GM20431 (cell line): Measurements from ENCODE around the gene LRP5.
"Not testable (repeated sequence)": the region's sequence is repeated elsewhere in the genome, so short reads cannot be mapped to it uniquely, and the experiment has no call there.

Experiments used
- in situ Hi-C: fragments of 300-500 bp; cut with MseI, MboI; formaldehyde crosslinking; loops from one replicate; pipeline ENCODE4 v1.15.0; 2020; ENCODE audit warnings: low sequenced_read_pairs; ENCODE audit not compliant: unreplicated experiment

Gene LRP5

DNA sequence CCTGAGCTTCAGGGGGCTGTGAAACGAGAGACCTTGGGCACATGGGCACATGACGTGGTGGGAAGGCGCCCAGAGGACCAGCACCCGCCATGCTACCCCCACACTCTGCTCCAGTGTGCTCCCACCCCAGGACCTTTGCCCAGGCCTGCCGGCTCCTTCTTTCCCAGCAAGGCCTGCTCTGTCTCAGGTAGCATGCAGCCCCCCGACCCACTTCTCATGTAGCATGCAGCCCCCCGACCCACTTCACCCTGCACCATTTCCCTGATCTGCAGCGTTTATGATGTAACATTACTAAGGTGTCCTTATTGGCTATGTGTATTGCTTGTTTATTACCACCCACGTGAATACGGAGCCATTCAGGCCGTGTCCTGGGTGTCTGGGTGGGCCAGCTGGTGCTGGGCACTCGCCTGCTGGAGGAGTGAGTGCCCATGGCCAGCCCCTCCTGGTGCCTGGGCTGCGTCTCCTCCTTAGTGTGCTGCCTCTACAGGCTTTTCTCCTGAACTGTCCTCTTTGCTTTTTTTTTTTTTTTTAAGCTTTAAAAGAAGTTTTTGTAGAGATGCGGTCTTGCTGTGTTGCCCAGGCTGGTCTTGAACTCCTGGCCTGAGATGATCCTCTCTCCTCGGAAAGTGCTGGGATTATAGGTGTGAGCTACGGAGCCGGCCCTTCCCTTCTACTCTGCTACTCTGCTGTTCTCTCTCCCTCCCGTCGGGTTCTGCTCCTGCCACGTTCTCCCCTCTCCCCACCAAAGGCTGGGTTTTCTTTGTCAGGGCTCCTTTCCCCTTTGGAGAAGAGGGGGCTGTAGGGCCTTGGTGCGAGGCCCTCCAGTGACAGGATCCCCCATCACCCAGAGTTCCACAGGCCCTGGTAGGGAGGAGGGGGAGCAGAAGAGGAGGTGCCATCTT is 29.4 kb downstream of the LRP5 start:
- in situ Hi-C loops: no loop called here

DNA sequence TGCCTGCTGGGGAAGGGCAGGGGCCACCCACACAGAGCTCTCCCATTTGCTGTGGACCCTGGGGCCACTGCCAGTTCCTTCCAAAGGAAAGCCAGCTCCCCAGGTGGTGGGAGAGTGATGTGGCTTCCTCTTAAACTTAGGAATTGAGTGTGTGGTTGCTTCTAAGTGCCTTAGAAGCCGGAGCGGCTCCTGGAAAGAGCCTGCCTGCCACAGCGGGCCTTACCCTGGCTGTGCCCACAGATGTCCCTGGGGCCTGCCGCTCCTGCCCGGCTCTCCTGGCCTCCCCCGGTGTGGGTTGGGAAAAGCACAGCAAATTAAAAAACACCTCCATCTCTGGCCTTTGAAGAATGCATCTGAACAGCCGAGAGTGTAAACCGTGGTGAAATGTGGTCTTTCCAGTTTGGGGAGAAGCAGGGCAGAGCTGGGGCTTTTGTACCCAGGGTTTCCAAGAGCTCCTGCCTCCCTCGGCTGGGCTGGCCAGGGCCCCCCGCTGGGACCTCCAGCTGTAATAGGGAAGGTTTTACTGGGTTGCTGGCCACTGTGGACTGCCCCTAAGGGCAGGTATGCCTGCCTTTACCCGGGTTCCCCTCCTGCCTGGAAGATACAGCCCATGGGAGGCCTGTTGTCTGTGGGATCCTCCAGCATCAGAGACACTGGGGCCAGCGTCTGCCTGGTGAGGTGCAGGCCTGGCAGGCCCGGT is 30.2 kb downstream of the LRP5 start:
- in situ Hi-C loops: no loop called here

DNA sequence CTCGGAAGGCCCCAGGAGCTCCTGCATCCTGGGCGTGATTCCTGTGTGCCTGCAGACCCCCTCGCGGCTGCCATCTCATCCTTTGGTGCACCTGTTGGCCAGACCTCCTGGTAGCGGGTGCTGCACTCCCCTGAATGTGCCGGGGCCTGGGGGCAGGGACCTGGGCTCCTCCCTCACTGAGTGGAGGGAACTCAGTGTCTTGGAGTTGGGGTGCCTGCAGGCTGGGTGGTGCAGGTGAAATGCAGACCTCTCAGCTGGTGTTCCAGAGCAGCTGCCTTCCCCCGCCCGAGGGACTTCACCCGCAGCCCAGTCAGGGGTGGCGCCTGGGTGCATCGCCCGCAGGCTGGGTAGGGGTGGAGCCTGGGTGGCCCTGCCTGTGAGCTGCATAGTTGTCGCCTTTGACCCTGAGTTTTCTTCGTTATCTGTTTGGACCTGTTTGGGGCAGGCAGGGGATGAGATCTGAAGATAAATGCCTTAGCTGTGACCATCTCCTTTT is 31.4 kb downstream of the LRP5 start:
- in situ Hi-C loops: no loop called here

DNA sequence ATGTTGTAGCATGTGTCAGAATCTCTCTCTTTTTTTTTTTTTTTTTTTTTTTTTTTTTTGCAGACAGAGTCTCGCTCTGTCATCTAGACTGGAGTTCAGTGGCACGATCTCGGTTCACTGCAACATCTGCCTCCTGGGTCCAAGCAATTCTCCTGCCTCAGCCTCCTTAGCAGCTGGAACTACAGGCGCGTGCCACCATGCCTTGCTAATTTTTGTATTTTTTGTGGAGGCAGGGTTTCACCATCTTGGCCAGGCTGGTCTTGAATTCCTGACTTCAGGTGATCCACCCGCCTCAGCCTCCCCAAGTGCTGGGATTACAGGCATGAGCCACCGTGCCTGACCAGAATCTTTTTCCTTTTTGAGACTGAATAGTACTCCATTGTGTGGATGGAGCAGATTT is 32.4 kb downstream of the LRP5 start:
- in situ Hi-C loops: not testable (repeated sequence)

DNA sequence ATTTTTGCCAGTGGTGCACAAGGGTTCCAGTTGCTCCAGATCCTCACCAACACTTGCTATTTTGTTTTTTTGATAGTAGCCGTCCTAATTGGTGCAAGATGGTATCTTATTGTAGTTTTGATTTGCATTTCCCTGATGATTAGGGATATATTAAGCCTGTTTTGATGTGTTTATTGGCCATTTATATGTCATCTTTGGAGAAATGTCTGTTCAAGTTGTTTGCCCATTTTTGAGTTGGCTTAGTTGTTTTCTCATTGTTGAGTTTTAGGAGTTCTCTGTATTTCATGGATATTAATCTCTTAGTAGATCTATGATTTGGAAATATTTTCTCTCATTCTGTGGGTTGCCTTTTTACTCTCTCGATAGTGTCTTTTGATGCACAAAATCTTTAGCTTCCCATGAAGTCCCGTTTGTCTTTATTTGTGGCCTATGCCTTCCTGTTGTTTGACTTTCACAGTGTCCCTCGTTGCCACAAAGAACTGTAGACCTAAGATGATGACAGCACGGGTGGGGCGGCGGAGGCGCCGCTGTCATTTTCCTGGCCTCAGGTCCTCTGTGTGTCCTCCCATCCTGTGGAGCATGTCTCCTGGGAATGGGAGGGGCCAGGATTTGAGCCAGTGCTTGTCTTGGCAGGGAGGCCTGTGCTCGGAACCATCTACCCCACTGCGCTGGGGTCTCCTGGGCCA is 33.5 kb downstream of the LRP5 start:
- in situ Hi-C loops: no loop called here

DNA sequence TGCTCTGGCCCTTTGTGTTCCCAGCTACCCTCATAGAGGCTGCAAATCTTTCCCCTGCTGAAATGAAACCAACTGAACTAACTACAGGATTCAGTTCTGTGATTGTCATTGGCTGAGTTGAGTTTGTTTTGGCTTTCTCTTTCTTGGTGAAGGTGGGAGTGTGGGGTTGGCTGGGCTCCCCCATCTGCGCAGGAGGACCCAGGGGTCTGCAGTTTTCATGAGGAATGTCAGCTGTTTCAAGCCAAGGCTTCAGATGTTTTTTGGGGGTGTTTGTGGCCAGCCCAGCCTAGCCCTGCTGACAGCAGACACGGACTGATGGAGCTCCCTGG is 34.0 kb downstream of the LRP5 start:
- in situ Hi-C loops: no loop called here

DNA sequence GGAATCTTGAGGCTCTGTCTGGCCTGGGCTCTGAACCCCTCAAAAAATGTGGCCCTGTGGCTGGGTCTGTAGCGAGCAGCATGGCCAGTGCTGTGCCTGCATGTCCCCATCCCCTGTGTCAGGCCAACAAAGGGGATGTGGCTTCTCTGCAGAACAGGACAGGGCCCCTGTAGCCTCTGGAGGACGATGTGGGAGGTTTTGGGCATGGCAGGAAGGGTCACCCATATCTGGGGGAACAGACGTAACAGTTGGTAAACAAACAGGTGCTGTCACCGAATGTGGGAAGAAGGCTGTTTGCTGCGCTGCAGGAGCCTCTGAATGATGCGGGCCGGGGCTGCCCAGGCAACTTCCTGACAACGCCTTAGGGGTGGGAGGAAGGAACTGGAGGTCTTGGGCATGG is 35.0 kb downstream of the LRP5 start:
- in situ Hi-C loops: no loop called here

DNA sequence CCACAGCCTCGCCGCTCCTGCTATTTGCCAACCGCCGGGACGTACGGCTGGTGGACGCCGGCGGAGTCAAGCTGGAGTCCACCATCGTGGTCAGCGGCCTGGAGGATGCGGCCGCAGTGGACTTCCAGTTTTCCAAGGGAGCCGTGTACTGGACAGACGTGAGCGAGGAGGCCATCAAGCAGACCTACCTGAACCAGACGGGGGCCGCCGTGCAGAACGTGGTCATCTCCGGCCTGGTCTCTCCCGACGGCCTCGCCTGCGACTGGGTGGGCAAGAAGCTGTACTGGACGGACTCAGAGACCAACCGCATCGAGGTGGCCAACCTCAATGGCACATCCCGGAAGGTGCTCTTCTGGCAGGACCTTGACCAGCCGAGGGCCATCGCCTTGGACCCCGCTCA is 35.5 kb downstream of the LRP5 start:
- in situ Hi-C loops: no loop called here

DNA sequence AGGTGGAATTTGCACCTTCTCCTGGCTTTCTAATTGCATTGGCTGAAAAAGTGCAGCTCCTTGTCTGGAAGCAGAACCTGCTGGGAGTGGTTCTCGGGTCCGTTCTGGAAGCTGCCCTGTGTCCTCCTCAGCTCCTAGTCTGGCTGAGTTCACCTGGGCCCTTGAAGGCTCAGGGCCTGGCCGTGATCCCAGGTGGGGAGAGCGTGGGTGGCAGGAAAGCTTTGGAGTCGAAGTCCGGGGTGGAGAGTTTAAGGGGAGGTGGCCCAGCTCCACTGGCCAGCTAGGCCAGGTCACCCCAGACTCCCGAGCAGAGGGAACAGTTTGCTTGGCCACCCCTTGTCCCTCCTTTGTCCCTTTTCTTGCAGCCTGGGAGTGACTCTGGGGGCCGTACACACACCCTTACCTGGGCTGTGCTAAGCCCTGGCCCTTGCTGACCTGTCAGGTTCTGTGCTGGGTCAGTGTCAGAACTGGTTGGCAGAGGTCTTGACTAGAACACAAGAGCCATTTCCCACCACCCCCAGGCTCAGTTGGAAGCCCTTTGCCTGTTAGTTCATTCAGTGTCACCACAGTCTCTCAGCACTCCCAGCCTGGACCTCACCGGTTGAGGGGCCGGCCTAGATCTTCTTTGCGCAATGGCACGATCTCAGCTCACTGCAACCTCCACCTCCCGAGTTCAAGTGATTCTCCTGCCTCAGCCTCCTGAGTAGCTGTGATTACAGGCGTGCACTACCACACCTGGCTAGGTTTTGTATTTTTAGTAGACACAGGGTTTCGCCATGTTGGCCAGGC is 37.3 kb downstream of the LRP5 start:
- in situ Hi-C loops: no loop called here

DNA sequence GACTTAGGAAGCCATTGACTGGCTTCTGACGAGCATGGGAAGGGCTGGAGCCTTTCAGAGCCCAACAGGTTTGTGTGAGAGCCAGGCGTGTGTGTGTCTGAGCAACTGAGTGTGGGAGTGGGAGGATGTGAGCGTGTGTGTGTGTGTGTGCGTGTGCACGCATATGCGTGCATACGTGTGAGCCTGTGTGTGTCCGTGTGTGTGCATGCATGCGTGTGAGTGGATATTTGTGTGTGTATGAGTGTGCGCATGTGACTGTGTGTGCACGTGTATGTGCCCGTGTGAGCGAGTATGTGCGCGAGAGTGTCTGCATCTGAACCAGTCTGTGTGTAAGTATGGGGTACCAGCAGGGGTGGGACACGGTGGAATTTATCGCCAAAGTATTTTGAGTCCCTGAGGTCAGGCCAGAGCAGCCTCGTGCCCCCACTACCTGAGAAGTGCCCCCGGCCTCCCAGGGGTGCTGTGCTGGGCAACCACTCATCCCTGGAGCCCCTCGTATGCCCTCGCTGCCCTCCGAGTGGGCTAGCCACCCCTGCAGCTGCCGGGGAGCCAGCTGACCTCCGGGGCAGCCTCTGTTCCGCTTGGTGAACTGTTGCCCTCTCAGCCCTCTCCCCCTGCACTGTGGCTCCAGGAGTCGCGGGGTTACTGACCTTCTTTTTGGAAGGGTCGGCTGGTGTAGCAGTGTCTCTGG is 38.5 kb downstream of the LRP5 start:
- in situ Hi-C loops: no loop called here

DNA sequence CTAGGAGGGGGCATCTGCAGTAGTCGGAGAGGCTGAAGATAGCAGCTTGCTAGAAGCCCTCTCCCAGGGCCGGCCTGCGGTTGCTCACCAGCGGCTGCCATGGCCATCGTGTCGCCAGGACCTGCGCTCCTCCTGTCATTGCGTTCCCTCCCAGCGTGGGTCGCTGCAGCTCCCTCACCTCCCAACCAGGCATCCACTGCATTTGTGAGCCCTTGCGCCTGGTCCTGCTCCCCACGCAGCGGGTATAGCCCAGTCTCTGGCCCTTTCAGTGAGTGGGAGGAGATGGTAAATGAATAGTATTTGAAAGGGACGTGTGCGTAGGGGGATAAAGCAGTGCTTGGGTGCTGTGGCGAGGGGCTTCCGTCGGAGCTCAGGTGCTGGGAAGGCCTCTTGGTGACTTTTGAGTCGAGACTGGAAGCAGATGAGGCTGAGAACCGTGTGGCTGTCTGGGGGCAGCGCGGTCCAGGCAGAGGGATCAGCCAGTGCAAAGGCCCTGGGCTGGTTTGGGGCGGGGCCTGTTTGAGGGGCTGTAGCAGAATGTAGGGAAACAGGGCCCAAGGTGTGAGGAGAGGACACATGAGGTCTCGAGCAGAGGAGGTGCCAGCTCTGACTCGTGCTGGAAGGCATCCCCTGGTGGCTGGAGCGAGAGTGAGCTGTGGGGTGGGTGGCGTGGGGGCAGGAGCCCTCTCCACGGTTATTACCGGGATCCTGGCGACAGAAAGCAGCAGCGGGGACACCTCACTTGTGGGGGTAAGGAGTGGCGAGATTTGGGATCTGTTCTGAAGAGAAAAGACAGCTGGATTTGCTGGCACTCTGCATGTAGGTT is 39.3 kb downstream of the LRP5 start:
- in situ Hi-C loops: no loop called here

DNA sequence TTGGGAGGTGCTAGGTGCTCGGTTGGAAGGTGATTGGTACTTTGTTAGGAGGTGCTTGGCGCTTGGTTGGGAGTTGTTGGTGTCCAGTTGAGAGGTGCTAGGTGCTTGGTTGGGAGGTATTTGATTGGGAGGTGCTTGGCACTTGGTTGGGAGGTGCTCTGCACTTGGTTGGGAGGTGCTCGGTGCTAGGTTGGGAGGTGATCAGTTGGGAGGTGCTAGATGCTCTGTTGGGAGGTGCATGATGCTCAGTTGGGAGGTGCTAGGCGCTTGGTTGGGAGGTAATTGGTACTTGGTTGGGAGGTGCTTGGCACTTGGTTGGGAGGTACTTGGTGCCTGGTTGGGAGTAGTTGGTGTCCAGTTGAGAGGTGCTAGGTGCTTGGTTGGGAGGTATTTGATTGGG is 40.2 kb downstream of the LRP5 start:
- in situ Hi-C loops: no loop called here

DNA sequence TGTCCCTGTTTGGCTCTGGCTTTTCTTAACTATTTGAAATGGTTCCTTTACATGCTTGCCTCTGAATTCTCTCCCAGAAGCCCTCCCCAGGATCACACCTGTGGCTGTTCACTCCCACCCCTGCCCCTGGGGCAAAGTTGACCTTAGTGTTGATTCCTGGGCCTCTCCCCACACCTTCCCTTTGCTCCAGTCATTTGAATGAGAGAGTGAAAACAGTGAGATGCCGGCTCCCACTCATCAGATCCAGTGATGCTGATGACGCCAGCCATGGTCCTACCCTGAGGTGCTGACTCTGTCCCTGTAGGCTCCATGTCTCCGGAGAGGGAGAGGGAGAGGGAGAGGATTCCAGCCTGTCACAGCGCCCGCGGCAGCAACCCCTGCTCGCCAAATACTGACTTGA is 40.7 kb downstream of the LRP5 start:
- in situ Hi-C loops: no loop called here

DNA sequence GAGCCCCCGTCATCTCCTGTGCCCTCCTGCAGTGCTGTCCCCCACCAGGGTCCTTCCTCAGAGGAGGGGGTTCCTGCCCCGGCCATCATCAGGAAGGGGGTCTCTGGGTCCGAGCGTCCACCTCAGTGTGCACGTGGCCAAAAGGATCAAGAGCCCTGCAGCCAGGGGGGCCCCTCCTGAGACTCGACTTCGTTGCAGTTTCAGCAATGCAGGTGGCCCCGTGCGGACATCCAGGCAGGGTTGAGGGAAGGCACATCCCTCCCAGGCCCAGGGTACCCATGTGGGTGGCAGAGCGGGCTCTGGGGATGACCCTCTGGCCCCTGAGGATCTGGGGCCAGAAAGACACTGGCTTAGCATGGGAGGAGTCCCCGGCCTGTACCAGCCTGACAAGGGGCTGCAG is 41.3 kb downstream of the LRP5 start:
- in situ Hi-C loops: no loop called here

DNA sequence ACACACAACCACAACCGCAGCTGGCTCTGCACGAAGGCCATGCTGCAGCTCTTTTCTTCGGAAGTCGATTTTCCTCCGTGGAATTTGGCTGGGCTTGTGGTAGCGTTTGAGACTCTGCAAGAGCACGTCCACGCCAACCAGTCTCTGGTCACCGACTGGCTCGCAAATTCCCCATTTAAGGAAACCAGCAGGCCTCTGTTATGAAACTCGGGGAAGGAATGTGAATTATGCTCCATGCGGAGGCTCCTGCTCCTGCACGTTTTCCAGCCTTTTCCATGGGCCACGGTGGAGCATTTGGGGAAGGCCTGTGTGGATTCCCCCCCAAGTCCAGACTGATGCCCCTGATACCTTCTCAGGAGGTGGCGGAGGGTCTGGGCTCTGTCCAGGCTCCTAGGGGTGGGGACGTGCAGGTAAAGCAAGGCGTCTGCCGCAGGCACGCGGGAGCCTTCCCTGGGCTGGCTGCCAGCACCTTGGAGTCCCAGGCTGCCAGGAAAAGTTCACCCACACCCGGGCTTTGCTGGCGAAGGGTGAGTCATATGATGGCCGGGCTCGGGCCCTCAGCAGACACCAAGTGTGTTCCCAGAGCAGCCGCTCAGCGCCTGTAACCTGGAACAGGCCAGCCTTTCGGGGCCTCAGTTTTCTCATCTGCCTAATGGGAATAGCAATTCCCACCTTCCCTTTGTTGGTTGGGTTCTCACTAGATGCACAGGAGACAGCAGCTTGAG is 41.9 kb downstream of the LRP5 start:
- in situ Hi-C loops: no loop called here

DNA sequence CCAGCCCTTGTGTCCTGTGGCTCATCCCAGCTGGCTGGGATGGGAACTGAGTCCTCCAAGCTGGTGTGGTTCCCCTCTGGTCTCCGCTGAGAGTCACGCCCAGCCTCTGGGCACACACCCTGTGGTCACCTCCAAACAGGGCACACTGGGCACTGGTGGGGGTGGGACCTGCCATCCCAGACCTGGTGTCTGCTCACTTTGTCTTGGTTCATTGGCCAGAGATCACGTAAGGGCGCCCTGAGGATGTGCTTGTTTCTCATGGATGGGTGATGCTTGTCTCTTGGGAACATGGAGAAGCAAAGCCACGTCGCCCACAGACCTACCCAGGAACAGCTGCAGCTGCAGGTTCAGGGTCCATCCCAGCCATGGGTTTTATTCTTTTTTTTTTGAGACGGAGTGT is 43.1 kb downstream of the LRP5 start:
- in situ Hi-C loops: no loop called here

DNA sequence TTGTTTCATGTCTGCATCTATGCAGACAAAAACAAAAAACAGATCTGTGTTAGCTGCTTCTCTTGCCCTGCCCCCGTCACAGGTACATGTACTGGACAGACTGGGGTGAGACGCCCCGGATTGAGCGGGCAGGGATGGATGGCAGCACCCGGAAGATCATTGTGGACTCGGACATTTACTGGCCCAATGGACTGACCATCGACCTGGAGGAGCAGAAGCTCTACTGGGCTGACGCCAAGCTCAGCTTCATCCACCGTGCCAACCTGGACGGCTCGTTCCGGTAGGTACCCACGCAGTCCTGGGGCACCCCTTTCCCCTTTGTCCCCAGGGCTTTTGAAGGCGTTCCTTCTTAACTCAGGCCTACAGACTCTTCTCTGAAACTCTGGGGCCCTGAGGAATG is 45.2 kb downstream of the LRP5 start:
- in situ Hi-C loops: no loop called here

DNA sequence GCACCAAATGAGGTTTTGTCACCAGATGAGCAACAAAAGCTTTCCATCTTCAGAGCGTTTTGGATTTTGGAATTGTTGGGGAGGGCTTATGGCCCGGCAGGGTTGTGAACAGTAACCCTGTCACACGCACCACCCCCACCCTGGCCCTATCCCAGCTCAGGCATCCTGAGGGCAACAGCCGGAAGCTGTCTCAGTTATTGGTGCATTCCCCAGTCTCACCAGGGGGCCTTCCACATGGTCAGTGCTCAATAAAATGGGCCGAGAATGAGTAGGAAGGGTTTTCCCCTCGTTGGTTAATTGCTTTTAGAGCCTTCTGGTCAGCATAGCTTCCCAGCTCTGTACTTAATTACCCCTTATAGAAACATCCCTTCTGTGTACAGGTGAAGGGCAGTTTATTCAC is 46.0 kb downstream of the LRP5 start:
- in situ Hi-C loops: no loop called here
